ENCODE results near the gene THAP4. TPM values are rescaled to one million over a fixed set of nuclear protein-coding genes. Genes with fewer than 3 reads are reported as not detected.
A peak's percentile ranks its signal among the peaks of the same experiment; 100 is the strongest.

THAP4 gene
- total RNA-seq, 2 donors from 2014 or later, result 54.6 to 66.1 TPM

- no peak overlapping the region for H3K27ac Mint-ChIP-seq
- Histone ChIP-seq H3K27me3 (ENCODE audit: control insufficient read depth, insufficient read depth, low read length, poor library complexity, severe bottlenecking) (no peaks in the 10 kb centered on the region), H3K27ac (ENCODE audit: low read depth, low read length) (no peak overlapping the region), H3K36me3 (ENCODE audit: control insufficient read depth, insufficient read depth, low read length) (peaks cover 57% of the 10 kb centered on the region), H3K4me3 (ENCODE audit: low read length) (no peak overlapping the region), H3K4me1 (ENCODE audit: control insufficient read depth, insufficient read depth, low read length) (no peaks in the 10 kb centered on the region), H3K9me3 (ENCODE audit: control insufficient read depth, low read length) (peaks cover 71% of the 10 kb centered on the region), H3K9ac (ENCODE audit: extremely low read depth, low read length, poor library complexity, severe bottlenecking) (no peak overlapping the region)
- peaks cover 84% of the 10 kb centered on the region for H3K36me3 Mint-ChIP-seq (ENCODE audit: low read depth)
- no peak overlapping the region for H3K4me3 Mint-ChIP-seq
- WGBS, 2 experiments (ENCODE audit: insufficient coverage in 1 of 2, insufficient read length in 1 of 2), result 91% methylated on average over 4 of the region's 4 CpGs; no CpG with 5 or more reads in 1 of the 2 experiments
- TF ChIP-seq CTCF (conservative IDR thresholded peaks at IDR 0.05), result no peak
- peak; percentile 17 for DNase-seq
- H3K27me3 Mint-ChIP-seq (ENCODE audit: insufficient read depth), result peaks cover 1% of the 10 kb centered on the region
- no peaks in the 10 kb centered on the region for H3K4me1 Mint-ChIP-seq
- peaks cover 61% of the 10 kb centered on the region for H3K9me3 Mint-ChIP-seq
Measured at GRCh38 chr2:241582806-241583205, 54.2 kb downstream of the THAP4 start.

GRCh38 chr2:241582328-241582727, 54.6 kb downstream of the THAP4 start:
- H3K9ac ChIP-seq (ENCODE audit: extremely low read depth, low read length, poor library complexity, severe bottlenecking), result no peak overlapping the region
- no peak overlapping the region for H3K4me3 Mint-ChIP-seq
- DNase-seq, result peak; percentile 19
- H3K27ac ChIP-seq (ENCODE audit: low read depth, low read length), result no peak overlapping the region
- H3K4me1 ChIP-seq (ENCODE audit: control insufficient read depth, insufficient read depth, low read length), result no peaks in the 10 kb centered on the region
- WGBS, 2 experiments (ENCODE audit: insufficient coverage in 1 of 2, insufficient read length in 1 of 2), result 95 to 100% methylated on average over 8 of the region's 8 CpGs
- H3K27me3 Mint-ChIP-seq (ENCODE audit: insufficient read depth), result peaks cover 1% of the 10 kb centered on the region
- peaks cover 69% of the 10 kb centered on the region for H3K9me3 ChIP-seq (ENCODE audit: control insufficient read depth, low read length)
- no peak overlapping the region for H3K27ac Mint-ChIP-seq
- H3K9me3 Mint-ChIP-seq, result peaks cover 56% of the 10 kb centered on the region
- H3K36me3 Mint-ChIP-seq (ENCODE audit: low read depth), result peaks cover 83% of the 10 kb centered on the region
- H3K27me3 ChIP-seq (ENCODE audit: control insufficient read depth, insufficient read depth, low read length, poor library complexity, severe bottlenecking), result no peaks in the 10 kb centered on the region
- H3K4me3 ChIP-seq (ENCODE audit: low read length), result no peak overlapping the region
- peaks cover 53% of the 10 kb centered on the region for H3K36me3 ChIP-seq (ENCODE audit: control insufficient read depth, insufficient read depth, low read length)
- no peaks in the 10 kb centered on the region for H3K4me1 Mint-ChIP-seq
- no peak for TF ChIP-seq CTCF (conservative IDR thresholded peaks at IDR 0.05)

GRCh38 chr2:241579281-241579680, 57.7 kb downstream of the THAP4 start:
- Mint-ChIP-seq H3K27ac (no peak overlapping the region), H3K36me3 (ENCODE audit: low read depth) (peaks cover 58% of the 10 kb centered on the region), H3K4me1 (no peaks in the 10 kb centered on the region), H3K27me3 (ENCODE audit: insufficient read depth) (peaks cover 1% of the 10 kb centered on the region), H3K9me3 (peaks cover 27% of the 10 kb centered on the region), H3K4me3 (no peak overlapping the region)
- peaks cover 42% of the 10 kb centered on the region for H3K9me3 ChIP-seq (ENCODE audit: control insufficient read depth, low read length)
- 95 to 100% methylated on average over 4 to 6 of the region's 7 CpGs for WGBS, 2 experiments (ENCODE audit: insufficient coverage in 1 of 2, insufficient read length in 1 of 2)
- no peak for DNase-seq
- H3K27ac ChIP-seq (ENCODE audit: low read depth, low read length), result no peak overlapping the region
- H3K27me3 ChIP-seq (ENCODE audit: control insufficient read depth, insufficient read depth, low read length, poor library complexity, severe bottlenecking), result no peaks in the 10 kb centered on the region
- no peaks in the 10 kb centered on the region for H3K4me1 ChIP-seq (ENCODE audit: control insufficient read depth, insufficient read depth, low read length)
- peaks cover 32% of the 10 kb centered on the region for H3K36me3 ChIP-seq (ENCODE audit: control insufficient read depth, insufficient read depth, low read length)
- no peak overlapping the region for H3K9ac ChIP-seq (ENCODE audit: extremely low read depth, low read length, poor library complexity, severe bottlenecking)
- no peak for TF ChIP-seq CTCF (conservative IDR thresholded peaks at IDR 0.05)
- H3K4me3 ChIP-seq (ENCODE audit: low read length), result no peak overlapping the region

Measured in endodermal cell (in vitro differentiated cells).